Stimulated activated naive CD8-positive, alpha-beta T cell treated with anti-CD3 and anti-CD28 coated beads, Interleukin-15, Interleukin-2, amounts not matched to agents 100 U/mL and 50 U/mL, for 24 hours (primary cell): ENCODE data around the gene NECAP2.

Experiments used
- ATAC-seq: fragments of 150-1000 bp; cut with Tn5 transposase; one replicate; pipeline ENCODE4 v1.10.0; 2021
- DNase-seq: peaks from one replicate; pipeline ENCODE4 v3.0.0; 2021

NECAP2 gene

GRCh38 chr1:16440470-16441281 is at the start of gene NECAP2:
Gene NECAP2 (plus strand): TSS chr1:16440724. CDS start chr1:16440762, 38 bp downstream.
- peak; percentile 99 for DNase-seq
- peak; percentile 93 for ATAC-seq

DNA sequence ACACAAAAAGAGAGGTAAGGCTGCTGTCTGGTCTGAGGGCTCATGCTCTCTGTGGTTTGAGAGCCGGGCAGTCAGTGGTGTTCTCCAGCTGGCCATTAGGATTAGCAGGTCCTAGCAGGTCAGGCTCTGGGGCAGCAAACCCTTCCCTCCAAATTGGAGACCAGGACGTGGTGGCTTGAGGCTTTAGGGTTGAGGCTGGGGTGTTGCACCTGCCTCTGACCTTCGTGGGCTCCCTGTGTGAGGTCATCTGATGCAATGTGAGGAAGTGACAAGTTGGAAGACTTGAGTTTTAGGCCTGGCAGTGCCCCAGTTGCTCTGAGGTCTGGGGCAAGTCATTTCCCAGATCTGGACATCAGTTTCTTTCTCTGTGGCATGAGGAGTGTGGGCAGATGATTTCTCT is 49.1 kb upstream of the NECAP2 start:
- ATAC-seq: peak; percentile 53

GRCh38 chr1:16392740-16393569 is 47.6 kb upstream of the NECAP2 start:
- no peak for DNase-seq
- no peak for ATAC-seq

More for the DNA sequence above, 49.1 kb upstream of the NECAP2 start:
- DNase-seq: peak; percentile 29

DNA sequence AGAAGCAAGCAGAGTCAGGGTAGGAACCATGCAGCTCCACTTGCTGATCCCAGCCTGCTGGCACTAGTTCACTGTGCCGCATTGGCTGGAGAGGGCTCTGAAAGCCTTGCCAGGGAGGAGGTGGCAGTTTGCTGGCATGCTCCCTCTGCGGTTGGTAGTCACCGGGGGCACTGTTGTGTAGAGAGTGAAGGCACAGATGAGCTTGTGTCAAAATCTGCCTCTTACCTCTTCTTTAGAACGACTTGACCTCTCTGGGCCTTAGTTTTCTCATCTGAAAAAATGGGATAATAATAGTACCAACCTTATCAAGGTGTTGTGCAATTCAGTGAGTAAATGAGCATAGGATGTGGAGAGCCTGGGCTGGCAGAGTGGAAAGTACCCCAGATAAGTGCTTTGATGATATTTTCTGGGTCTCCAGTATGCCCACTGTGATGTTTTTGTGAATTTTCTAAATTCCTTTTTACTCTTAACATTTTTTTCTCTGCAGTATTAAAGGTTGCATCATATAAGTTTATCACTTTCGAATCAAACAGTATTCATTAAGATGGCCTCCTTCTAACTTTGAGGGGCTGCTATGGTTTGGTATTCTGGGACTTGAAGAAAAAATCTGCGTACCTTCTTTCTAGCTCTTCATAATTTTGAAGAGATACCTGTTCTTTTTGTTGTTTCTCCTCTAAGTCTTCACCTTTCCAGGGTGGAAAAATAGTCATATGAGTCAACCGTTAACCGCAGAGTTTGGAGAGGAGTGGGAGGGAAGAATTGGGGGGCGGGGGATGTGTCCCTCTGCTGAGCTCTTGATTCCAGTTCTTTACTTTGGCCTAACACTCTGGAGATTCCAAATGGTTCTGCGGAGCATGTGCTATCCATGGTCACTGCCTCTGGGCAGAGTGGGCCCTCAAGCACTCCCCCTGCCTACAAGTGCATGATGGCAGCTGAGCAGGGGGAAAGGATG is 46.7 kb upstream of the NECAP2 start:
- no peak for DNase-seq
- ATAC-seq: no peak

- DNase-seq: no peak
- no peak for ATAC-seq
These were observed 45.5 kb upstream of the NECAP2 start for GRCh38 chr1:16394977-16395376.

GRCh38 chr1:16396591-16396990 is 43.9 kb upstream of the NECAP2 start:
- ATAC-seq (no peak), DNase-seq (no peak)

- no peak for DNase-seq
These were observed 43.4 kb upstream of the NECAP2 start for GRCh38 chr1:16397120-16397519.

DNA sequence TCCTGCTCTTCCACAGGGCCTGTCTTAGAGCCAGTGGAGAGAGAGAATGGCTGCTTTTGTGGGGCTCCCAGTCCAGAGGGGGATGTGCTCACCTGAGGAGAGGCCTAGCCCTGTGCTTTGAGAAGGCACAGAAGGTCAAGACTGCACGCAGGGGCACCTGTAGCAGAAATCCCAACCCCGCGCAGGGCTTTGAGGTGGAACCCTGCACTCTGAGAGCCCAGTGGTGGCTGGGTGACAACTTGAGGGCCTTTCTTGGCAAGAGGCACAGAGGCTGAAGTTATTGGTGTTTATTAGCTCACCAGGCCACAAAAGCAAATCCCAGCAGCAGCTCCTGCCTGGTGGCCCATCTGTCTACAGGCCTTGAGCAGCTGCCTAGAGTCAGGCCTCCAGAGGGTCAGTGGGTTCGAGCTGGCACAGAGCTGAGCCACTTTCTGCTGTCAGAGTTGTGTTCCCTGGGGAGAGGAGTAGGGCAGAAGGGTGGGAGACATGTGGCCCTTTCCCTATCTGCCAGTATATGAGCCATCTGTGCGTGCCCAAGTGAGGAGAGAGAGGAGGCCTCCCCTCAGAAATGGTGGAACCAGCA is 42.1 kb upstream of the NECAP2 start:
- ATAC-seq (no peak), DNase-seq (no peak)

More at GRCh38 chr1:16397120-16397519, 43.4 kb upstream of the NECAP2 start:
- ATAC-seq: no peak

- ATAC-seq (no peak), DNase-seq (no peak)
These were observed 37.8 kb upstream of the NECAP2 start for GRCh38 chr1:16402742-16403141.

- ATAC-seq: no peak
These were observed 35.1 kb upstream of the NECAP2 start for GRCh38 chr1:16405441-16405840.

GRCh38 chr1:16406868-16407267 is 33.7 kb upstream of the NECAP2 start:
- ATAC-seq: no peak
- no peak for DNase-seq

More at GRCh38 chr1:16405441-16405840, 35.1 kb upstream of the NECAP2 start:
- no peak for DNase-seq

GRCh38 chr1:16409536-16410152 is 30.9 kb upstream of the NECAP2 start:
- DNase-seq (no peak), ATAC-seq (no peak)

DNA sequence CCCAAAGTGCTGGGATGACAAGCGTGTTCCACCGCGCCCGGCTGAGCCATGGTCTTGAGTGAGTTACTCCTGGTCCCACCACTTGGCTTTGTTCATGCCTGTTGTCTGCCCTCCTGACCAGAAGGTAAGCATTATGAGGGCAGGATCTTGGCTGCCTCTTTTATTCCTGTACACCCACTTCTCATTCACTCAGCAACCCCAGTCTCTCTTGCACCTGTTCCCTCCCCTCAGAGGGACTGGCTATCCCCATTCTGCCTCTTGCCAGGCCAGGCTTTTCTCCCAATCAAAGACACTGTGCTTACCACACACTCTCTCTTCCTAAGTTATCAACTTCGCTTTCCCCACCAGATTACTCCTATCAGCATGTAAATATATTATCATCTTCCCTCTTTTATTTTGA is 29.7 kb upstream of the NECAP2 start:
- ATAC-seq (no peak), DNase-seq (no peak)

DNA sequence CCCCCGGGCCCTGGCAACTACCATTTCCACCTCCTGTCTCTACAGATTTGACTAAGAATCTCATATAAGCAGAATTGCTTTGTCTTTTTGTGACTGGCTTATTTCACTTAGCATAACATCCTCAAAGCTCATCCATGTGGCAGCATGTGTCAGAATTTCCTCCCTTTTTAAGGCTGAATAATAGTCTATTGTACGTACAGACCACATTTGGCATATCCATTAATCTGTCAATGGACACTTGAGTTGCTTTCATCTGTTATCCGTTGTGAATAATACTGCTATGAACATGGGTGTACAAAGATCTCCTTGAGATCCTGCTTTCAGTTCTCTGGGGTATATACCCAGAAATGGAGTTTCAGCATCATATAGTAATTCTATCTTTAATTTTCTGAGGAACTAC is 27.3 kb upstream of the NECAP2 start:
- ATAC-seq: no peak
- DNase-seq: no peak

DNA sequence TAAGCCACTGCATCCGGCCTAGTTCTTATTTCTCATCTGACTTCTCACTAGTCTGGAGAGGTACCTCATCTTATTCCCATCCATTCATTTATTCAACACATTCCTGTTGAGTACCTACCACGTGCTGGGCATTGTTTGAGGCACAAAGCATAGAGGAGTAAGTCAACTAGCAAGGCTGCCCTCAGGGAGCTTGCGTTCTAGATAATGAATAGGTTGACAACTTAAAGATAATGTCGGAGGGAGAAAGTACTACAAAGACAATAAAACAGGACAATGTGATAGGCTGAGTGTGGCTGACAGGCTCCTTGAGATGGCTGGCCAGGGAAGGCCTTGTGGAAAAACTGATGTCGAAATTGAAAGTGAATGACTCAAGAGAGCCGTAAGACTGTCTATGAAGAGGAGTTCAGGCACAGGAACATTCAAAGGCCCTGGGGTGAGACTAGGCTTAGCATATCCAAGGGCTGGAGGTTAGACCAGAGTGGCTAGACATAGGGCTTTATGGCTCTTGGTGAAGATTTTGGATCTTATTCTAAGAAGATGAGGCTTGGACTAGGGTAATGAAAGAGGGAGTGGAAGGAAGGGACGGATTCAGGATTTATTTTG is 21.6 kb upstream of the NECAP2 start:
- peak; percentile 72 for ATAC-seq
- DNase-seq: peak; percentile 30

GRCh38 chr1:16420424-16421118 is 20.0 kb upstream of the NECAP2 start:
- DNase-seq (peak; percentile 72), ATAC-seq (peak; percentile 93)

GRCh38 chr1:16421201-16421600 is 19.3 kb upstream of the NECAP2 start:
- ATAC-seq: no peak

GRCh38 chr1:16422041-16422440 is 18.5 kb upstream of the NECAP2 start:
- ATAC-seq (no peak), DNase-seq (no peak)

More at GRCh38 chr1:16421201-16421600, 19.3 kb upstream of the NECAP2 start:
- DNase-seq: no peak

GRCh38 chr1:16425125-16426025 is 15.1 kb upstream of the NECAP2 start:
- no peak for ATAC-seq

More at GRCh38 chr1:16425125-16426025, 15.1 kb upstream of the NECAP2 start:
- DNase-seq: no peak
